Neuron (in vitro differentiated cells): ENCODE data around the gene RBM10.

Experiments
- H2AFZ ChIP-seq: one replicate; pipeline ENCODE4 v1.6.1; 2013; ENCODE audit warnings: low read depth, mild to moderate bottlenecking, inconsistent platforms, low read length, moderate library complexity
- H3K27me3 ChIP-seq: one replicate; pipeline ENCODE4 v1.6.1; 2013; ENCODE audit warnings: low read length; ENCODE audit not compliant: insufficient read depth
- H3K36me3 ChIP-seq: one replicate; pipeline ENCODE4 v1.6.1; 2013; ENCODE audit warnings: low read length; ENCODE audit not compliant: insufficient read depth
- H3K4me1 ChIP-seq: one replicate; pipeline ENCODE4 v1.6.1; 2013; ENCODE audit warnings: low read length; ENCODE audit not compliant: insufficient read depth
- H3K4me3 ChIP-seq: 2 replicates; pipeline ENCODE4 v1.5.1; 2013; ENCODE audit warnings: mild to moderate bottlenecking, low read length, moderate library complexity
- H3K9me3 ChIP-seq: one replicate; pipeline ENCODE4 v1.6.1; 2013; ENCODE audit warnings: low read length

RBM10 gene

GRCh38 chrX:47174846-47175587, 30.0 kb downstream of the RBM10 start:
- Histone ChIP-seq H3K9me3 (no peaks in the 10 kb centered on the region), H3K27me3 (peaks cover 32% of the 10 kb centered on the region), H3K4me1 (no peaks in the 10 kb centered on the region), H3K36me3 (peaks cover 51% of the 10 kb centered on the region), H2AFZ (no peak overlapping the region), H3K4me3 (no peak overlapping the region)

DNA sequence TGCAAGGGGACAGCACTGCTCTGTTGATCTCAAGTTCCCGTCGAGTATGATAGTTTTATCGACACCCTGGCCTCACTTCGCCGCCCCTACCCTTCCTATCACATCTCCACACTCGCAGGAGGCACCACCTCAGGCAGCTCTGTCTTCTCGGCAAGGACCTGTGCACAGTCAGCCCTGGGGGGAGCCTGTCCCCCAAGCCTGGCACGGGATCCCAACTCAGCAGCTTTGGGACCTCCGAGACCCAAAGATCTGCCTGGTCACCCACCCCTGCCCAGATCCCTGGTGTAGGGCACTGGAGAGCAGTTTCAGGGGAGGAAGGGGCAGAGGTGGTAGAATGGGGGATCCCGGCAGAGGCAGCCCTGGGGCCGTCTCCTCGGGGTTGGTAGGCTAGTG, 30.6 kb downstream of the RBM10 start:
- peaks cover 50% of the 10 kb centered on the region for H3K36me3 ChIP-seq
- H3K9me3 ChIP-seq: no peaks in the 10 kb centered on the region
- no peak overlapping the region for H3K4me3 ChIP-seq
- H3K4me1 ChIP-seq: no peaks in the 10 kb centered on the region
- H3K27me3 ChIP-seq: peaks cover 27% of the 10 kb centered on the region
- H2AFZ ChIP-seq: no peak overlapping the region

DNA sequence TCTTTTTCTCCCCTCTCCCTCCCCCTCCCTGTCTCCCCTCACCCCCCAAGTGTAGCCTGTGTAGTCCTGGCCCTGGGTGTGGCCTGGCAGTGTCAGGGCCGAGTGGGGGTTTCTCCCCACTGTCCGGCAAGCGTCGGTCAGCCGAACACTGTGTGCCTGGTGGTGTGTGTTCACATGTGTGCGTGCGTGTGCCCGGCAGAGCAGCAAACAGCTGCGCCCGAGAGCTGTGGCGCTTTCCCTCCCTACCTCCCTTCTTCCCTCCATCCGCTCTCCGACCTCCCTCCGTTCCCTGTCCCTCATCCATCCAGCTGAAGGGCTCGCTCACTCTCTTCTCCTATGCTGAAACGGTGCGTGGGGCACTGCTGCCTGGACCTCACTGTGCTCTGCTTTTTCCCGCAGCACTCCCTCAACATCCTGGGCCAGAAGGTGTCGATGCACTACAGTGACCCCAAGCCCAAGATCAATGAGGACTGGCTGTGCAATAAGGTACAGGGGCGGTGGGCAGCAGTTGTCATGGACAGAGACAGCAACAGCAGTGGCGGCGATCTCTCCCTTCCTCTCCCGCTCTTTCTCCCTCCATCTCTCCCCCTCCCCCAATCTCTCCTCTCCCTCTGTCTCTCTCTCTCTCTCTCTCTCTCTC, 31.2 kb downstream of the RBM10 start:
- Histone ChIP-seq H3K36me3 (peaks cover 50% of the 10 kb centered on the region), H3K9me3 (no peaks in the 10 kb centered on the region), H3K4me1 (no peaks in the 10 kb centered on the region), H3K27me3 (peaks cover 27% of the 10 kb centered on the region), H3K4me3 (no peak overlapping the region), H2AFZ (no peak overlapping the region)

DNA sequence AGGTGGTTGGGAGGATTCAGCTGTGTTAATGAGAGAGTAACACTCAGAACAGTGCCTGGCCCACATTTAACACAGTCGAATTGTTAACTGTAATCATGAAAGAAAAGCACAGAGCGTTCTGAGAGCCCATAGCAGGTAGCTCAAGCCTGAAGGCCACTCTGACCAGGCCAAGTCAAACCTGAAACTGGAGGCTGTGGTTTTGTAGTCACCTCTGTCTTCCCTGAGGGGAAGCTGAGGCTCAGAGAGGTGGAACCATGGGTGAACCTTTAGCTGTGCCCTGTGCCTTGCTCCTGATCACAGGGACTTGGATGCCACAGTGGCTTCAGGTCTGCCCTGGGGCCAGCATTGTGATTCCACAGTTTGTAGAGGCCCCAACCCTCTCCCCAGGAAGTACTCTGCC, 32.1 kb downstream of the RBM10 start:
- H3K27me3 ChIP-seq: peaks cover 29% of the 10 kb centered on the region
- peaks cover 50% of the 10 kb centered on the region for H3K36me3 ChIP-seq
- no peak overlapping the region for H3K4me3 ChIP-seq
- no peaks in the 10 kb centered on the region for H3K9me3 ChIP-seq
- H2AFZ ChIP-seq: no peak overlapping the region
- H3K4me1 ChIP-seq: no peaks in the 10 kb centered on the region

DNA sequence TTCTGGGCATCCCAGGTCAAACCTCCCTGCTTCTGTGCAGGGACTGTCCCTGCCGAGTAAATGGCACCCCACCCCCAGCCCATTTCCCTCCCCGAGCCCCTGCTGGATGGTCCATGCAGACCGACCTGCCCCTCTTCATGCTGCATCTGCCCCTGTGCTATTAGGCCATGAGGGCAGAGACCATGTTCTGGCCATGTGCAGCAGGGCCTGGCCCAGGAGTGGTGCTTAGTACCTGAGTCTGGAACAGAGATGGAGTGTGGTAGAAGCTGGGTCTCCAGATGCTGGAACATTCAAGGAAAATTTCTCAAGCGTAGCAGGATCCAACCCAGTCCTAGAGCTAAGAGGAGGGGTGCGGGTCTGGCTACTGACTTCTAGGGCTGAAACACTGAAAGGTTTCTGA, 33.3 kb downstream of the RBM10 start:
- no peaks in the 10 kb centered on the region for H3K4me1 ChIP-seq
- H3K4me3 ChIP-seq: no peak overlapping the region
- H3K9me3 ChIP-seq: no peaks in the 10 kb centered on the region
- H2AFZ ChIP-seq: no peak overlapping the region
- H3K27me3 ChIP-seq: peaks cover 27% of the 10 kb centered on the region
- H3K36me3 ChIP-seq: peaks cover 44% of the 10 kb centered on the region

GRCh38 chrX:47179221-47179927, 34.4 kb downstream of the RBM10 start:
- H3K36me3 ChIP-seq: peaks cover 41% of the 10 kb centered on the region
- H3K4me3 ChIP-seq: no peak overlapping the region
- peaks cover 26% of the 10 kb centered on the region for H3K27me3 ChIP-seq
- no peaks in the 10 kb centered on the region for H3K4me1 ChIP-seq
- no peak overlapping the region for H2AFZ ChIP-seq
- no peaks in the 10 kb centered on the region for H3K9me3 ChIP-seq

GRCh38 chrX:47179928-47180255, 34.9 kb downstream of the RBM10 start:
- H3K27me3 ChIP-seq: peaks cover 26% of the 10 kb centered on the region
- H3K36me3 ChIP-seq: peaks cover 46% of the 10 kb centered on the region
- H3K4me3 ChIP-seq: no peak overlapping the region
- H3K9me3 ChIP-seq: no peaks in the 10 kb centered on the region
- H3K4me1 ChIP-seq: no peaks in the 10 kb centered on the region
- no peak overlapping the region for H2AFZ ChIP-seq

DNA sequence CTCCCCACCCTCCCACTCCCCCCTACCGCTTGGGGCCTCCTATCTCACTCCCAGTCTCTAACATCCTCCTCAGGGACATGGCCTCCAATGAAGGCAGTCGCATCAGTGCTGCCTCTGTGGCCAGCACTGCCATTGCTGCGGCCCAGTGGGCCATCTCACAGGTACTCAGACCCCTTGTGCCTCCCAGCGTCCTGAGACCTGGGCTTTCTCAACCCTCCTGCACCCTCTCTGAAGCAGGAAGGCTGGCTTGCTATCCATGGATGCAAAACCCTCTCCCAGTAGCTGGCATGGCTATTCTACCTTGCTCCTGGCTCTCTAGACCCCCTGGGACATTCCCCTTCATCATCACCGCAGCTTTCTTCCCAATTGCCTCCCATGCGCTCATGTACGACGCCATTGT, 35.3 kb downstream of the RBM10 start:
- Histone ChIP-seq H2AFZ (no peak overlapping the region), H3K9me3 (no peaks in the 10 kb centered on the region), H3K4me3 (no peak overlapping the region), H3K27me3 (peaks cover 26% of the 10 kb centered on the region), H3K4me1 (no peaks in the 10 kb centered on the region), H3K36me3 (peaks cover 47% of the 10 kb centered on the region)

DNA sequence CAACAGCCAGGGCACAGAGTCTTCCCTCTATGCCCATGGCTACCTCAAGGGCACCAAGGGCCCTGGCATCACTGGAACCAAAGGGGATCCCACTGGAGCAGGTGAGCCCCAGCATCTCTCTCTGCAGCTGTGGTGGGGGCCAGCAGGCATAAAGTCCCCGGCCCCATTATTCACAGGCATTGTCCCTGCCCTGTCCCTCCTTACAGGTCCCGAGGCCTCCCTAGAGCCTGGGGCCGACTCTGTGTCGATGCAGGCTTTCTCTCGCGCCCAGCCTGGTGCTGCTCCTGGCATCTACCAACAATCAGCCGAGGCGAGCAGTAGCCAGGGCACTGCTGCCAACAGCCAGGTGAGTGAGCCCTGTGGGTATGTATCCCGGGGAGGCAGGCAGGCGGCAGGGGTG, 36.3 kb downstream of the RBM10 start:
- peaks cover 49% of the 10 kb centered on the region for H3K36me3 ChIP-seq
- no peak overlapping the region for H2AFZ ChIP-seq
- H3K4me3 ChIP-seq: no peak overlapping the region
- H3K27me3 ChIP-seq: peaks cover 26% of the 10 kb centered on the region
- no peaks in the 10 kb centered on the region for H3K4me1 ChIP-seq
- H3K9me3 ChIP-seq: no peaks in the 10 kb centered on the region

GRCh38 chrX:47182106-47182700, 37.2 kb downstream of the RBM10 start:
- Histone ChIP-seq H3K9me3 (no peaks in the 10 kb centered on the region), H3K4me3 (no peak overlapping the region), H3K27me3 (peaks cover 26% of the 10 kb centered on the region), H3K4me1 (no peaks in the 10 kb centered on the region), H3K36me3 (peaks cover 50% of the 10 kb centered on the region), H2AFZ (no peak overlapping the region)

DNA sequence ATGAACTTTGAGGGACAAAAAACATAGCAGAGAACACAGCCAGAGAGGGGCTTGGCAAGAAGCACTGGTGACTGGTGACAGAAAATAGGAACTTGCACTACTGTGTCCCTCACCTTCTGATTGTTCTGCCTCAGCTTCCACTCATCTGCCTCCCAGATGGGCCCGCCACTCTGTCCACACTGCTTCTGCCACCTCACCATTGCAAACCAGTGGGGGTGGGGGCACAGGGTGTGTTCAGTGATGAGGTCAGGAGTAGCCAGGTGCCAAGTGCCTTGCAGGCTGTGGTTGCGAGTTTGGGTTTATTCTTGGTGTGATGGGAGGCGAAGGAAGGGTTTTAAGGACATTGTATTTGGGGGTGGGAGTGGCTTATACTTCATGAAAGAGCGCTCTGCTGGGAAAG, 39.5 kb downstream of the RBM10 start:
- Histone ChIP-seq H3K9me3 (no peaks in the 10 kb centered on the region), H3K27me3 (peaks cover 13% of the 10 kb centered on the region), H3K4me3 (no peak overlapping the region), H3K36me3 (peaks cover 32% of the 10 kb centered on the region), H3K4me1 (no peaks in the 10 kb centered on the region), H2AFZ (no peak overlapping the region)

DNA sequence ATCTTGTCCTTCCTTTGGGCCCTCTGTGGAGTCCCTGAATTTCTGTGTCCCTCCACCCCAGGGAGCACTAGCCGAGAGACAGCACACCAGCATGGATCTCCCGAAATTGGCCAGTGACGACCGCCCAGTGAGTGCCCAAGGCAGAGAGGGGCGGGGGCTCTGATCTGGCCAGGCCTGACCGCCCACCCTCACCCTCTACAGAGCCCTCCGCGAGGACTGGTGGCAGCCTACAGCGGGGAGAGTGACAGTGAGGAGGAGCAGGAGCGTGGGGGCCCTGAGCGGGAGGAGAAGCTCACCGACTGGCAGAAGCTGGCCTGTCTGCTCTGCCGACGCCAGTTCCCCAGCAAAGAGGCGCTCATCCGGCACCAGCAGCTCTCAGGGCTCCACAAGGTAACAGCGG, 40.2 kb downstream of the RBM10 start:
- Histone ChIP-seq H3K4me1 (no peaks in the 10 kb centered on the region), H2AFZ (no peak overlapping the region), H3K36me3 (peaks cover 28% of the 10 kb centered on the region), H3K27me3 (peaks cover 12% of the 10 kb centered on the region), H3K9me3 (no peaks in the 10 kb centered on the region), H3K4me3 (no peak overlapping the region)

- Histone ChIP-seq H3K4me1 (no peaks in the 10 kb centered on the region), H3K9me3 (no peaks in the 10 kb centered on the region), H3K4me3 (no peak overlapping the region), H3K36me3 (peaks cover 28% of the 10 kb centered on the region), H2AFZ (no peak overlapping the region), H3K27me3 (peaks cover 12% of the 10 kb centered on the region)
These were observed 41.2 kb downstream of the RBM10 start for GRCh38 chrX:47186096-47186740.
